Right lung (tissue), 5 donors: ENCODE results near the gene LPP. TPM values are rescaled to one million over a fixed set of nuclear protein-coding genes. Genes with fewer than 3 reads are reported as not detected.
"Not testable (repeated sequence)": the region's sequence is repeated elsewhere in the genome, so short reads cannot be mapped to it uniquely, and the experiment has no call there.

Experiments
- DNase-seq, 2 donors: peaks; one replicate each; pipeline ENCODE4 v3.0.0-alpha.2; 2013
- polyA plus RNA-seq, 5 donors: library from polyadenylated mRNA; unstranded; fragments of 120-200 nt; gene quantifications; one replicate each; pipeline versions ENCODE4 v1.2.1 to v1.2.3, GENCODE V29; 2013; ENCODE audit warnings: inconsistent platforms in 1 of 5, low replicate concordance in 1 of 5; ENCODE audit not compliant: insufficient read length in 5 of 5, insufficient read depth in 1 of 5

LPP gene
- polyA plus RNA-seq, 5 donors: 14.9 to 27.2 (median 23.3) TPM

- DNase-seq: no peak
These were observed 427.8 kb downstream of the LPP start for GRCh38 chr3:188581792-188582191.

- no peak for DNase-seq
These were observed 429.6 kb downstream of the LPP start for GRCh38 chr3:188583341-188584161.

DNA sequence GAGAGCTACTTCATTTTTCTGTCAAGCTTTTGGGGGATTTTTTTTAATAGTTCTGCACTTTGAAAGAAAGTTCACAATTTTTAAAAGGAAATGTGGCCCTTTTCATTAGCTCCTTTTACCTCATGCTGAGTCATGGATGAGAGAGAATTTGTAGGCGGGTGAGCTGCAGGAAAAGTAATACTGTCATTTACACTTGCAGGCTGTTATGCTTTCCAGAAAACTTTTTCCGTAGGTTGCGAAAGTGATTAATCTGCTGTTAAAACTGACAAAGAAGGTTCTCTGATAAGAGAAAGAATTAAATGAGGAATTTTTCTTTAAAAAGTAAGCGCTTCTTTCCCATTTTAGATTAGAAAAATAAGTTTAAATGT, 430.2 kb downstream of the LPP start:
- no peak for DNase-seq

DNA sequence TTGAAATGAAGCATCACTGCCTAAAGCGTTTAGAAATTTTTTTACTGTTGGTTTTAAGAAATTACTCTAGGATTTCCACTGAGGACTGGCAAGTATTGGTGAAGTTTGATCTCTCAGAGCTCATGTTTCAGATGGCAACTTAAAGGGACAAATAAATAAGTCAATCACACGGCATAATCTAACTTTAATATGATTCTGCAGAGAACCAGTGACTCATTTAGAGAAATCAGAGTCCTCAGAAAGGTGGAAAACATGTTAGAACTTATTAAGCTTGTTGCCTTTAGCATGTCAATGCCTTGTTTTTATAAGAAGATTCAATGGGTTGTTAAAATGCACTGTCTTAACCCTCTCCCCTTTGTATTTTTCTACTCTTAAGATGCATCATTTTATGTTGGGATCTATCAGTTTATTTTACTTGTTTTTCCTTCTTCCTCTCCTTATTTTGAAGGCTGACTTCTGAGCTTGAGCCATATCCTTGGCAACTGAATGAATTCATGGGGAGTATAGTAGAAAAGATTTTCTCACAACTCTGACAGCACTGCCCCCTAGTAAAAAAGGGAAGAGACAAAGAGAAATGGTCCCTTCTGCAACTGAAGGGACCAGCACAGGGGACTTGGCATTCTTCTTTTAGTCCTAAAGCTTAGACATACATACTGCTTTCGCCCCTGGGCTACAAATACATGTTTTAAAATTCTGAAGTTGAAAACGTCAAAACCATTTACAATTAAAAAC, 431.2 kb downstream of the LPP start:
- DNase-seq: no peak

DNA sequence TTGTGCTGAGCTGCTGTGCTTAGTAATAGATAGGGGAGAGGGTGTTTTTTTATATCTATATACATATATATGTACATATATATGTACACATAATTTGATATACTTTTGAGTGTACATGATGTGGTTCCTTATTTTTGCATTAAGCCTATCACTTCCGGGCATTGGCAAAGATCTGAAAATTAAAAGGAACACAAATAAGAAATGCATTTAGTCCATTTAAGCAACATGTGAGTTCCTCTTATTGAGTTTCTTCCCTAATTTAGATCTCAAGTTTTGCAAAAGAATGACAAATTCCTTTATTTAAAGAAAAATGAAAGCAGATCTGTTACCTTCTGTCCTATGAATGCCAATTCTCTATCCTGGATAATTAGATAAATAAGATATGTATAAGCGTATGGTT, 435.1 kb downstream of the LPP start:
- DNase-seq: no peak

GRCh38 chr3:188589771-188590170, 435.8 kb downstream of the LPP start:
- no peak for DNase-seq

GRCh38 chr3:188590557-188590956, 436.6 kb downstream of the LPP start:
- DNase-seq: no peak

DNA sequence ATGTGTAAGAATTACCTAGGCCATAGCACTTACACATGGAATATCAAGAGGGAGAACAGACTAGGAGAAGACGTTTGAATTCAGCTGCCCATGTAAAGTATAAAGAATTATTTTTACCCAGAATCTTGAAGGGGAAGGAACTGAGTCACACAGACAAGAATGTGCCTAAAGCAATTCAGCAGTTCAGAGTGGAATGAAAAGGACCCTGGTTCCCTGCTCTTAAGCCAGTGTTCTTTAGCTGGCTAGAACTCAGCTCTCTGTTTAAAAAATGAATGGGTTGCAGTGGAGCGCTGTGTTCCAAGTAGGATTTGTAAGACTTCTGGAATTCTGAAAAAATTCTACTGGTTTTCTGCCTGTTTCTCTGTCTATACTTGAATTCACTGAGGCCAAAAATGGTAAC, 440.2 kb downstream of the LPP start:
- no peak for DNase-seq

DNA sequence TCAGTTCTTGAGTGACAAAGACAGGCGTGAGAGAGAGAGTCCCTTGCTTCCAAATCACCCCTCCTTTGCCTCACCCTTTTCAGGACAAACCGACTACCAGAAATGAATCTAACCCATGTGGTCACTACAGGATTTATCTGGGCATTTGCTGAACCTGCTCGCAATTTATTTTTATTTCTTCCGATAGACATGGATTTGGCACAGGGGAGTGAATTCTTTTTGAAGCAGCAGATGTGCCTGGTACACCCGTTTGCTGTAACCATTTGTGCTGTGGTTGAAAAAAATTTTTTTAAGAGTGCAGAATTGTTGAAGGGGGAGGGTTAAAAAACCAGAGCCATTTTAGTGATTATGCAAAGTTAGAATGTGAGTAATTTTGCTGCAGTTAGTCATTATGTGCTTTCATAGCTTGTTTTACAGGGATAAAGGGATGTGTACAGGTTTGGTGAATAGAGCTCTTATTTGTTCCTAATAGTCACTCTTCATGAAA, 442.0 kb downstream of the LPP start:
- DNase-seq: no peak

DNA sequence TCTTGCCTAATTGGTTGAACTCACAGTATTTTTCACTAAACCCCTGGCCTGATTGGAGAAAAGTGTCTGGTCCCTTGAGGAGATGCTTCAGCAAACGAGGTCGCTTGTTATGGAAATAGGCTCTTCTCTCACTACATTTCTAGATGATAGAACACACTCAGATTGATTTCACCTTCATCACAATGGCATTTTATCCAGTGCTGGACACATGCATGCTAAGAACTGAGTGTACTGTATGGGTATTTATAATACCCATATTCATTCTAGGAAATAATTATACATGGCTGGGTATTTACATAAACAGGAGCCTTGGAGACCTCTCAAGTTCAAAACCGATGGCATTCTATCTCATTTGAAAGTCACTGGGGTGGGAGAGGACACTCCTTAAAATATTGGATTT, 444.9 kb downstream of the LPP start:
- no peak for DNase-seq

DNA sequence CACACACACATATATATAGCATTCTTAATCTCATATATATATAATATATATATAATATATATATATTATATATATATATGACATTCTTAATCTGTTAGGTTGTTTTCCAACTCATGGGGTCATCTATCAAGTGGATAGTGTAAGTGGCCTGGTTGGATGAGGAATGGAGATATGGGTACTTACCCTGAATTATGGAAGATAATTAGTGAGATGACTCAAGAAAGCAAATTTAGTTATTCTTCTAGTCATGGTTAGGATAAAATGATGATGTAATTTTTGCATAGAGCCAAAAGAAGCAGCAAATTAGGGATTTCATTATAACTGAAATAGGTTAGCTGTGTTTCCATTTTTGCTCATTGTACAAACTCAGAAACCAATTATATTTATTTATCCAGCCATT, 448.2 kb downstream of the LPP start:
- no peak for DNase-seq

DNA sequence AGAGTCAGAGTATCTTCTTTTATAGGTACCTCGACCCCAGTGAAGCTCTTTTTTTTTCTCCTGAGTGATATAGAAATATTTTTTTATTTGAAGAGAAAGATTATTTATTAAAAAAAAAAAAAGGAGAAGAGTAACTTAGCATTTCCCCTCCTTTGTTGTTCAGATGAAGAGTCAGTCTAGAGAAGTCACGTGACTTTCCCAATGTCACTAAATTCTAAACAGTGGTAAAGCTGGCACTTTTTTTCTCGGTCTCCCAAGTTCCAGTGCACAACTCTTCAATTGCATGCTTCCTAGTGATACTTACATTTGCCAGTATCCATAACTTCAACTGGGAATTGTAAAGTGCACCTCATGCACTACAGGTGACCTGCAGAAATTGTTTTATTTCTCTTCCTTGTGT, 448.7 kb downstream of the LPP start:
- no peak for DNase-seq

GRCh38 chr3:188604651-188605050, 450.7 kb downstream of the LPP start:
- DNase-seq: no peak

GRCh38 chr3:188605231-188605630, 451.3 kb downstream of the LPP start:
- no peak for DNase-seq

DNA sequence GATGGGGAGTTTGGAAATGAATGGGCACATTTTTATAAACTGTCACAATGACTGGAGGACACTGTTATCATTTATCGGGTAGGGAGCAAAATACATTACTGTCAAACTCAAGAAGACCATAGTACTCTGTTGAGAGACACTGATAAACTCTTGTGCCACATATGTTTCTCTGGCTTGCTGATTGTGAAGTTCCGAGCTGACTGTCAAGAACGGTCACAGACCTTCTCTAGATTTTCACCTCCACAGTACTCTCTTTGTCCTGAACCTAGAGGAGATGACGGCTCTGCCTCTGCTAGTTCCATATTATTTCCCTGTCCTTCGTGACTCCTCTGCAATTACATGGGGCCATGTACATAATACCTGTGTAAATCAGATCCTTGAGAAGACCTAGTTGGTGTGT, 451.9 kb downstream of the LPP start:
- no peak for DNase-seq

GRCh38 chr3:188607805-188608315, 453.9 kb downstream of the LPP start:
- DNase-seq: no peak

DNA sequence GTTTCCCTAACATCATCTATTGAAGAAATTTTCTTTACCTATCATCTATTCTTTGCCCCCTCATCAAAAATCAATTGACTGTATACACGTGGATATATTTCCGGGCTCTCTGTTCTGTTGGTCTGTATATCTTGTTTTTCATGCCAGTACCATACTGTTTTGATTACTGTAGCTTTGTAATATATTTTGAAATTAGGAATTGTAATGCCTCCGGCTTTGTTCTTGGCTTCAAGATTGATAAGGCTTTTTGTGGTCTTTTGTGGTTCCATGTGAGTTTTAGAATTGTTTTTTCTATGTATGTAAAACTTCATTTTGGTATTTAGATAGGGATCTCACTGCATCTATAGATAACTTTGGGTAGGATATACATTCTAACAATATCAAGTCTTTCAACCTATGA, 454.4 kb downstream of the LPP start:
- no peak for DNase-seq

DNA sequence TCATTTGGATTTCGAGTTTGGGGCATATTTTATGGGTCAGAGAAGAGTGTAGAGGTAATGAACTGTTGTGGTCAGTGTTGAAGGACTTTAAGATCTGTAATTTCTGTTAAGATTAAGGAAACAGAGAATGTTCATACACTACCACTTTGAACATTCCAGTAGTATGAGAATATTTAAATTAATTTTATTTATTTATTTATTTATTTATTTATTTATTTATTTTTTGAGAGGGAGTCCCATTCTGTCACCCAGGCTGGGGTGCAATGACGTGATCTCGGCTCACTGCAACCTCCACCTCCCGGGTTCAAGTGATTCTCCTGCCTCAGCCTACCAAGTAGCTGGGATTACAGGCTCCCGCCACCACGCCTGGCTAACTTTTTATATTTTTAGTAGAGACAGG, 459.8 kb downstream of the LPP start:
- not testable (repeated sequence) for DNase-seq

- no peak for DNase-seq
These were observed 463.3 kb downstream of the LPP start for GRCh38 chr3:188617270-188617669.

- DNase-seq: no peak
These were observed 464.2 kb downstream of the LPP start for GRCh38 chr3:188617988-188618701.

DNA sequence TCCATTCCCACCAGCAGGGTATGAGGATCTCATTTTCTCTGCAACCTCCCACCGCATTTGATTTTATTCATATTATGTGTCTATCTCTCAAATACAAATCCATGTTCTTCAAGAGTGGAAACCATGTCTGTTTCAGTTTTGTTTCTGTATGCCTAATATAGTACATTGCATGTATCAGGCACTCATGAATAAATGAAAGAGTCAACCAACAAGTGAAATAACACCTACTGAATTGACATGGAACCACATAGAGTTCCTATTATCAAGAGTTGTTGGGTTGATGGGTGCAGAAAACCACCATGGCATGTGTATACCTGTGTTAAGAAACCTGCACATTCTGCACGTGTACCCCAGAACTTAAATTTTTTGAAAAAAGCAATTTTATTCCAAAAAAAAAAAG, 466.8 kb downstream of the LPP start:
- DNase-seq: no peak

DNA sequence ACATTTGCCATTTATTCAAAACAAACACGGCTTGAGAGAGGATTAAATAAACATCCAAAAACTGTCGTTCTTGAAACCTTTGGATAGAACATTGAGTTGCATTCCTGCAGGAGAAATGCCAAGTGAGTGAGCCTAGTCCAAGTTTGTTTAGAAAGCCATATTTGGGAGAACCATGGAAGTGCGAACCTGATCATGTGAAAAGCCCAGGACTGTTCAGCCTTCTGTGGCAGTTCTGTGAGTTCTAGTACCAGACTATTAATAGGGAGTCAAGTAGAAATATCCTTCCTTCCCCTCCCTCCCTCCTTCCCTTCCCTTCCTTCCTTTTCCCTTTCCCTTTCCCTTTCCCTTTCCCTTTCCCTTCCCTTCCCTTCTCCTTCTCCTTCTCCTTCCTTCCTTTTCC, 470.4 kb downstream of the LPP start:
- peak in 1 of 2 donors; percentile 23 for DNase-seq
